Measurements from ENCODE around the gene CMTM1. TPM values are rescaled to one million over a fixed set of nuclear protein-coding genes. Genes with fewer than 3 reads are reported as not detected.
"Not testable (repeated sequence)": the region's sequence is repeated elsewhere in the genome, so short reads cannot be mapped to it uniquely, and the experiment has no call there.

Gene CMTM1
- total RNA-seq, 2 donors from 2014 or later, result not detected

DNA sequence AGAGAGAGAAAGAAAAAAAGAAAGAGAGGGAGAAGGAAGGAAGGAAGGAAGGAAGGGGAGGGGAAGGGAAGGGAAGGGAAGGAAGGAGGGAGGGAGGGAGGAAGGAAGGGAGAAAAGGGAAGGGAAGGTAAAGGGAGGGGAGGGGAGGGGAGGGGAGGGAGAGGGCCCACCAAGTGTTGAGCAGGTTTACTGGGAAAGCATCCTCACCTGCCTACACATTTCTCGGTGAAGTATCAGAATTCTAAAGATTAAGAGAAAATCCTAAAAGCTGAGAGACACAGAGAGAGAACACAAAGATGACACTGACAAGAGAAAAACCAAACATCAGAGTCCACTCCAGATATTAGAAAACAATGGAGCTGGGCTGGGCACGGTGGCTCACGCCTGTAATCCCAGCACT lies 26.0 kb downstream of the CMTM1 start:
- WGBS, 2 donors, result 83 to 97% methylated on average over 3 of the region's 3 CpGs
- H3K36me3 ChIP-seq (replicated peaks in 1 of 2; ENCODE audit: insufficient read depth in 1 of 2, low read depth in 2 of 2), result no peaks in the 10 kb centered on the region
- no peak overlapping the region for H3K4me3 ChIP-seq
- DNase-seq (no peak), ATAC-seq (no peak)
- no peaks in the 10 kb centered on the region for H3K27me3 ChIP-seq
- intact Hi-C loops (cut with DNase I), result no loop called here
- no peaks in the 10 kb centered on the region for H3K4me1 ChIP-seq
- no peak for TF ChIP-seq POLR2A (IDR thresholded peaks at IDR 0.05)
- TF ChIP-seq CTCF (IDR thresholded peaks at IDR 0.05), result no peak
- no peaks in the 10 kb centered on the region for H3K9me3 ChIP-seq
- H3K27ac ChIP-seq, result no peak overlapping the region

DNA sequence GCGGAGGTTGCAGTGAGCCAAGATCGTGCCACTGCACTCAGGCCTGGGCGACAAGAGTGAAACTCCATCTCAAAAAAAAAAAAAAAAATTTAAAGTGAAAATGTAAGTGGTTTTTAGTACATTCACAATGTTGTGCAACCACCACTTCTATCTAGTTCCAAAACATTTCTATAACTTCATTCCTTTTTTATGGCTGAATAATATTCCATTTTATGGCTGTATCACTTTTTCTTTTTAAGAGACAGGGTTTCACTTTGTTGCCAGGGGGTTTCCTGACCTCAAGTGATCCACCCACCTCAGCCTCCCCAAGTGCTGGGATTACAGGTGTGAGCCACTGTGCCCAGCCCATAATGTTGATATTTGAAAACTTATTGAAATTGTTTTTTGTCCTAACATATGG lies 26.6 kb downstream of the CMTM1 start:
- 96 to 100% methylated on average over 3 of the region's 3 CpGs for WGBS, 2 donors
- TF ChIP-seq POLR2A (IDR thresholded peaks at IDR 0.05), result no peak
- TF ChIP-seq CTCF (IDR thresholded peaks at IDR 0.05), result no peak

GRCh38 chr16:66594739-66595138 lies 28.5 kb downstream of the CMTM1 start:
- no peak overlapping the region for H3K27ac ChIP-seq
- H3K9me3 ChIP-seq, result no peaks in the 10 kb centered on the region
- WGBS, 2 donors, result 76 to 86% methylated on average over 7 of the region's 7 CpGs
- DNase-seq (no peak), ATAC-seq (no peak)
- H3K4me3 ChIP-seq, result no peak overlapping the region
- no peaks in the 10 kb centered on the region for H3K36me3 ChIP-seq (replicated peaks in 1 of 2; ENCODE audit: insufficient read depth in 1 of 2, low read depth in 2 of 2)
- H3K4me1 ChIP-seq, result no peaks in the 10 kb centered on the region
- TF ChIP-seq CTCF (IDR thresholded peaks at IDR 0.05) (no peak), POLR2A (IDR thresholded peaks at IDR 0.05) (no peak)
- intact Hi-C loops (cut with DNase I), result no loop called here
- H3K27me3 ChIP-seq, result no peaks in the 10 kb centered on the region

More for the DNA sequence above, 26.6 kb downstream of the CMTM1 start:
- intact Hi-C loops (cut with DNase I), result no loop called here
- Histone ChIP-seq H3K36me3 (replicated peaks in 1 of 2; ENCODE audit: insufficient read depth in 1 of 2, low read depth in 2 of 2) (no peaks in the 10 kb centered on the region), H3K27me3 (no peaks in the 10 kb centered on the region), H3K4me3 (no peak overlapping the region), H3K27ac (no peak overlapping the region), H3K9me3 (no peaks in the 10 kb centered on the region), H3K4me1 (no peaks in the 10 kb centered on the region)
- ATAC-seq, result no peak
- DNase-seq, result no peak

GRCh38 chr16:66596559-66596958 lies 30.3 kb downstream of the CMTM1 start:
- H3K27ac ChIP-seq; H3K36me3 ChIP-seq (replicated peaks in 1 of 2; ENCODE audit: insufficient read depth in 1 of 2, low read depth in 2 of 2); H3K27me3 ChIP-seq; H3K4me3 ChIP-seq; intact Hi-C loops (cut with DNase I); DNase-seq; H3K4me1 ChIP-seq; ATAC-seq; H3K9me3 ChIP-seq: not testable (repeated sequence)
- 98 to 100% methylated on average over 4 of the region's 4 CpGs for WGBS, 2 donors

DNA sequence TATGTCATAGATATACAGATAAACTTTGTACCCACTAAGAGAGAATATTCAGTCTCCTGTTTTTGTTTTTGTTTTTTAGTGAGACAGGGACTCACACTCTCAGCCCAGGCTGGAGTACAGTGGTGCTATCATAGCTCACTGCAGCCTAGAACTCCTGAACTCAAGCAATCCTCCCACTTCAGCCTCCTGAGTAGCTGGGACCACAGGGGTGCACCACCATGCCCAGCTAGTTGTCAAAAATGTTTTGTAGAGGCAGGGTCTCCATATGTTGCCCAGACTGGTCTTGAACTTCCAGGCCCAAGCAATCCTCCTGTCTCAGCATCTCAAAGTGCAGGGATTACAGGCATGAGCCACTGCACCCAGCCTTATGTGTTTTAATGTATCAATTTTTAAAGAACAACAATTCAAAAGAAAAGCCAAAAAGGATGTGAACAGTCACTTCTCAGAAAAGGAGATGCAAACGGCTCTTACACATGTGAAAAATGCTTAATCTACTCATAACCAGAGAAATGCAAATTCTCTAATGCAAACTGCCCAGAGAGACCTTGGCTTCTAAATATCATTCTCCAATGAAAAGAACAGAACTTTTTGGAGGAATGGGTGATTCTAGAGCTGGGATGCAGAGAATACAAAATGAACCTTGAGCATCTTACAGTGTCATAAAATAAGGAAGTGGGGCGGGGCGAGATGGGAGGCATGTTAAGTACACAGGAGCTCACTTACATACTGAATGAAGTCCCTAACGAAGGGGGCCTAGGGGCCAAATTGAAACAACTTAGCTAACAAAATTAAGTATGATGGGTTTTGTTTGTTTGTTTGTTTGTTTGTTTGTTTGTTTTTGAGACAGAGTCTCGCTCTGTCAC lies 31.0 kb downstream of the CMTM1 start:
- Histone ChIP-seq H3K4me1 (no peaks in the 10 kb centered on the region), H3K36me3 (replicated peaks in 1 of 2; ENCODE audit: insufficient read depth in 1 of 2, low read depth in 2 of 2) (no peaks in the 10 kb centered on the region), H3K9me3 (no peaks in the 10 kb centered on the region), H3K27ac (no peak overlapping the region), H3K4me3 (no peak overlapping the region), H3K27me3 (no peaks in the 10 kb centered on the region)
- ATAC-seq, result no peak
- DNase-seq, result no peak
- no peak for TF ChIP-seq POLR2A (IDR thresholded peaks at IDR 0.05)
- 81 to 83% methylated on average over 5 of the region's 5 CpGs for WGBS, 2 donors
- intact Hi-C loops (cut with DNase I), result no loop called here

DNA sequence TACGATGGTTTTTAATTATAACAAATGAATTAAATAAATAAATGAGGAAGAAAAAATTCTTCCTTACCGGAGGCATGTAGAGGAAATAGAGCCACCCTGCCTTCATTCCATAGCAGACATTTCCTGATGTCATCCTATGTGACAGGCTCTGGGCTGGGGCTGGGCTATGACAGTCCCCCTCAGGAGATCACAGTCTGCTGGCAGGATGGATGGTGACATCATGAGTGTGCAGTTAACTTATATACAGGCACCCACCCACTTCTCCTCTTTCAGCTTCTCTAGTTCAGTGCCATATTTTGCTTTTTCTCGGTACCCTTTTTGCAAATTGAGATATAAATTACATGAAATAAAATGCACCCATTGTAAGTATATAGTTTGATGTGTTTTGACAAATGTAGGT lies 31.9 kb downstream of the CMTM1 start:
- Histone ChIP-seq H3K27ac (no peak overlapping the region), H3K9me3 (no peaks in the 10 kb centered on the region), H3K4me3 (no peak overlapping the region), H3K4me1 (no peaks in the 10 kb centered on the region), H3K27me3 (no peaks in the 10 kb centered on the region), H3K36me3 (replicated peaks in 1 of 2; ENCODE audit: insufficient read depth in 1 of 2, low read depth in 2 of 2) (no peaks in the 10 kb centered on the region)
- intact Hi-C loops (cut with DNase I), result no loop called here
- WGBS, 2 donors, result 85 to 88% methylated on average over 3 of the region's 3 CpGs
- no peak for DNase-seq
- ATAC-seq, result no peak
- no peak for TF ChIP-seq CTCF (IDR thresholded peaks at IDR 0.05)
- TF ChIP-seq POLR2A (IDR thresholded peaks at IDR 0.05), result no peak
